PC-3 (cell line): ENCODE measurements around the gene EPHA3. TPM values are rescaled to one million over a fixed set of nuclear protein-coding genes. Genes with fewer than 3 reads are reported as not detected.

Experiments used
- ATAC-seq: fragments of 200-7000 bp; cut with Tn5 transposase; 2 replicates; pipeline ENCODE4 v1.9.1; 2020; ENCODE audit warnings: mild to moderate bottlenecking, moderate library complexity
- BruUV-seq: library from RNA; stranded (reverse); fragments of 400-500 nt; replicated peaks from 2 replicates; lab custom pipeline; 2021; lab: Mats Ljungman, UMichigan
- CTCF ChIA-PET: fragments of 300-600 bp; sonication (Branson Sonifier 250); formaldehyde crosslinking; loops from one replicate; lab custom pipeline; 2022; ENCODE audit warnings: antibody characterized with exemption; lab: Charles Lee
- POLR2A ChIA-PET: fragments of 300-600 bp; sonication (Branson Sonifier 250); formaldehyde crosslinking; loops from one replicate; lab custom pipeline; 2022; ENCODE audit warnings: antibody characterized with exemption; ENCODE audit not compliant: unreplicated experiment; lab: Charles Lee
- DNase-seq: peaks from one replicate; pipeline ENCODE4 v3.0.0-alpha.2; 2015
- H2AFZ ChIP-seq: fragments of 300-600 bp; sonication (generic); 2 replicates; pipeline ENCODE4 v1.6.0; 2016; ENCODE audit warnings: antibody characterized with exemption, low read length
- H3F3A ChIP-seq: fragments of 300-600 bp; sonication (generic); one replicate; pipeline ENCODE4 v1.6.0; 2017; ENCODE audit warnings: antibody characterized with exemption, low read length, control low read depth, mild to moderate bottlenecking; ENCODE audit not compliant: unreplicated experiment
- H3K27ac ChIP-seq: fragments of 300-600 bp; sonication (generic); 2 replicates; pipeline ENCODE4 v1.5.1; 2016; ENCODE audit warnings: mild to moderate bottlenecking, low read length
- H3K27me3 ChIP-seq: fragments of 300-600 bp; sonication (generic); 2 replicates; pipeline ENCODE4 v1.6.1; 2016; ENCODE audit warnings: low read length, mixed read lengths
- H3K36me3 ChIP-seq: fragments of 300-600 bp; sonication (generic); 2 replicates; pipeline ENCODE4 v1.6.1; 2016; ENCODE audit warnings: low read depth, mixed run types, low read length, mixed read lengths
- H3K4me1 ChIP-seq: fragments of 300-600 bp; sonication (generic); 2 replicates; pipeline ENCODE4 v1.5.1; 2016; ENCODE audit warnings: low read length; ENCODE audit not compliant: insufficient read depth
- H3K4me2 ChIP-seq: fragments of 300-600 bp; sonication (generic); 2 replicates; pipeline ENCODE4 v1.6.0; 2016; ENCODE audit warnings: low read length
- H3K4me3 ChIP-seq: fragments of 300-600 bp; sonication (generic); 2 replicates; pipeline ENCODE4 v1.5.1; 2016; ENCODE audit warnings: mild to moderate bottlenecking, low read length, mixed read lengths
- H3K79me2 ChIP-seq: fragments of 300-600 bp; sonication (generic); 2 replicates; pipeline ENCODE4 v1.6.1; 2017; ENCODE audit warnings: low read length, mixed read lengths
- H3K9ac ChIP-seq: fragments of 300-600 bp; sonication (generic); 2 replicates; pipeline ENCODE4 v1.6.0; 2016; ENCODE audit warnings: mild to moderate bottlenecking, low read length
- H3K9me2 ChIP-seq: fragments of 300-600 bp; sonication (generic); replicated peaks from 2 replicates; pipeline ENCODE4 v1.6.1; 2016; ENCODE audit warnings: mixed run types, low read length, mixed read lengths
- H3K9me3 ChIP-seq: fragments of 300-600 bp; sonication (generic); 2 replicates; pipeline ENCODE4 v1.6.1; 2016; ENCODE audit warnings: low read length, mixed read lengths
- H4K20me1 ChIP-seq: fragments of 300-600 bp; sonication (generic); 2 replicates; pipeline ENCODE4 v1.6.1; 2016; ENCODE audit warnings: low read length, mixed read lengths
- EZH2 ChIP-seq: fragments of 300-600 bp; sonication (generic); IDR thresholded peaks from one replicate; pipeline ENCODE4 v1.6.1; 2017; ENCODE audit warnings: antibody characterized with exemption, mild to moderate bottlenecking, low read length; ENCODE audit not compliant: unreplicated experiment
- EZH2phosphoT487 ChIP-seq: fragments of 300-600 bp; sonication (generic); IDR thresholded peaks from 2 replicates; pipeline ENCODE4 v1.6.1; 2018; ENCODE audit warnings: mild to moderate bottlenecking, antibody characterized with exemption, low read length, borderline replicate concordance
- intact Hi-C: fragments of 100-400 bp; cut with micrococcal nuclease; formaldehyde crosslinking; loops from 2 replicates; pipeline ENCODE4 v1.9.0; 2023
- total RNA-seq: library from RNA; depleted of rRNA; stranded (reverse); fragments of >200 nt; gene quantifications from 2 replicates; pipeline ENCODE4 v1.2.3, GENCODE V29; 2014
- TF ChIP-seq, protein P1 (sequence below): fragments of 300-600 bp; sonication (generic); conservative IDR thresholded peaks from 2 replicates; pipeline ENCODE4 v1.5.1; 2017; ENCODE audit warnings: antibody characterized with exemption, low read depth, mild to moderate bottlenecking, low read length

Gene EPHA3
- total RNA-seq, 1 experiment from 2014 or later = 0.33 TPM

DNA sequence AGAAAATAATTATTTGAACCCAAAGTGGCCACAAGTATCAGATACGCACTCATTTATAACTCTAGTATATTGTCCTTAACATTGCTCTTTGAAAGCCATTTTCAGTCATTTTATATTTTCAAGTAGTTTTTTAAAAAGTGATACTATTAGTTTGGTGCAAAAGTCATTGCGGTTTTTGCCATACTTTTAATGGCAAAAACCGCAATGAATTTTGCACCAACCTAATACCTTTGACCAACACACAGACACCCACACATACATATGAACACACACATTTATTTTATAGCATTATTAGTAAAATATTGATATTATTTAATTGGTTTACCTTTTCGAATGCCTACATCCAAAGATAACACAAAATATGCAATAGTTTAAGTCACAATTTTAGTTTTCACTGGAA is 154.3 kb downstream of the EPHA3 start:
- intact Hi-C loops = no loop called here
- Histone ChIP-seq H3K4me3 (no peak overlapping the region), H3K9me2 (no peaks in the 10 kb centered on the region), H3K27ac (no peak overlapping the region), H3K79me2 (no peaks in the 10 kb centered on the region), H3K9ac (no peak overlapping the region), H3K9me3 (no peaks in the 10 kb centered on the region), H4K20me1 (no peaks in the 10 kb centered on the region), H3K4me2 (no peak overlapping the region), H3K4me1 (no peaks in the 10 kb centered on the region), H3F3A (no peaks in the 10 kb centered on the region), H2AFZ (no peak overlapping the region), H3K27me3 (peaks cover 14% of the 10 kb centered on the region), H3K36me3 (no peaks in the 10 kb centered on the region)
- BruUV-seq = no TSS peak
- no peak for DNase-seq
- ATAC-seq = no peak
- no peak for TF ChIP-seq EZH2
- POLR2A ChIA-PET = no interaction called here
- CTCF ChIA-PET = no interaction called here

GRCh38 chr3:89262309-89262929 is 155.0 kb downstream of the EPHA3 start:
- ATAC-seq (no peak), DNase-seq (no peak)
- no peak overlapping the region for H3K4me2 ChIP-seq
- no peaks in the 10 kb centered on the region for H3K36me3 ChIP-seq
- no peaks in the 10 kb centered on the region for H3K4me1 ChIP-seq
- no peaks in the 10 kb centered on the region for H3K9me2 ChIP-seq
- no peak overlapping the region for H3K9ac ChIP-seq
- no TSS peak for BruUV-seq
- peaks cover 14% of the 10 kb centered on the region for H3K27me3 ChIP-seq
- no peaks in the 10 kb centered on the region for H3K9me3 ChIP-seq
- H2AFZ ChIP-seq = no peak overlapping the region
- TF ChIP-seq EZH2phosphoT487 (no peak), EZH2 (no peak)
- TF ChIP-seq, protein P1, sequence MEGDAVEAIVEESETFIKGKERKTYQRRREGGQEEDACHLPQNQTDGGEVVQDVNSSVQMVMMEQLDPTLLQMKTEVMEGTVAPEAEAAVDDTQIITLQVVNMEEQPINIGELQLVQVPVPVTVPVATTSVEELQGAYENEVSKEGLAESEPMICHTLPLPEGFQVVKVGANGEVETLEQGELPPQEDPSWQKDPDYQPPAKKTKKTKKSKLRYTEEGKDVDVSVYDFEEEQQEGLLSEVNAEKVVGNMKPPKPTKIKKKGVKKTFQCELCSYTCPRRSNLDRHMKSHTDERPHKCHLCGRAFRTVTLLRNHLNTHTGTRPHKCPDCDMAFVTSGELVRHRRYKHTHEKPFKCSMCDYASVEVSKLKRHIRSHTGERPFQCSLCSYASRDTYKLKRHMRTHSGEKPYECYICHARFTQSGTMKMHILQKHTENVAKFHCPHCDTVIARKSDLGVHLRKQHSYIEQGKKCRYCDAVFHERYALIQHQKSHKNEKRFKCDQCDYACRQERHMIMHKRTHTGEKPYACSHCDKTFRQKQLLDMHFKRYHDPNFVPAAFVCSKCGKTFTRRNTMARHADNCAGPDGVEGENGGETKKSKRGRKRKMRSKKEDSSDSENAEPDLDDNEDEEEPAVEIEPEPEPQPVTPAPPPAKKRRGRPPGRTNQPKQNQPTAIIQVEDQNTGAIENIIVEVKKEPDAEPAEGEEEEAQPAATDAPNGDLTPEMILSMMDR = no peak
- H3K27ac ChIP-seq = no peak overlapping the region
- intact Hi-C loops = no loop called here
- ChIA-PET CTCF (no interaction called here), POLR2A (no interaction called here)
- no peak overlapping the region for H3K4me3 ChIP-seq
- no peaks in the 10 kb centered on the region for H3F3A ChIP-seq
- H4K20me1 ChIP-seq = no peaks in the 10 kb centered on the region
- H3K79me2 ChIP-seq = no peaks in the 10 kb centered on the region

GRCh38 chr3:89264037-89264560 is 156.7 kb downstream of the EPHA3 start:
- no peak overlapping the region for H3K4me2 ChIP-seq
- no peaks in the 10 kb centered on the region for H3K9me3 ChIP-seq
- ChIA-PET CTCF (no interaction called here), POLR2A (no interaction called here)
- H3K27ac ChIP-seq = no peak overlapping the region
- H3F3A ChIP-seq = no peaks in the 10 kb centered on the region
- no peak overlapping the region for H2AFZ ChIP-seq
- no peaks in the 10 kb centered on the region for H3K36me3 ChIP-seq
- no peaks in the 10 kb centered on the region for H3K79me2 ChIP-seq
- no peaks in the 10 kb centered on the region for H3K4me1 ChIP-seq
- H3K27me3 ChIP-seq = peaks cover 14% of the 10 kb centered on the region
- H3K9me2 ChIP-seq = no peaks in the 10 kb centered on the region
- intact Hi-C loops = no loop called here
- H4K20me1 ChIP-seq = no peaks in the 10 kb centered on the region
- ATAC-seq (no peak), DNase-seq (no peak)
- TF ChIP-seq, protein P1 = no peak
- TF ChIP-seq EZH2phosphoT487 = no peak
- TF ChIP-seq EZH2 = no peak
- H3K4me3 ChIP-seq = no peak overlapping the region
- H3K9ac ChIP-seq = no peak overlapping the region
- no TSS peak for BruUV-seq
